Dermis microvascular lymphatic vessel endothelial cell (primary cell): ENCODE results near the gene TDRD3. TPM values are rescaled to one million over a fixed set of nuclear protein-coding genes. Genes with fewer than 3 reads are reported as not detected.

ENCODE experiments used
- DNase-seq, 2 donors: peaks; one replicate each; pipeline versions ENCODE4 v3.0.0 to v3.0.0-alpha.2; 2010; ENCODE audit warnings: low read depth in 2 of 2
- total RNA-seq: library from RNA; depleted of rRNA; stranded (reverse); fragments of >200 nt; gene quantifications from 2 replicates; pipeline ENCODE4 v1.2.1, GENCODE V29; 2014

TDRD3 gene
- total RNA-seq, 1 donor from 2014 or later = 8.1 TPM

DNA sequence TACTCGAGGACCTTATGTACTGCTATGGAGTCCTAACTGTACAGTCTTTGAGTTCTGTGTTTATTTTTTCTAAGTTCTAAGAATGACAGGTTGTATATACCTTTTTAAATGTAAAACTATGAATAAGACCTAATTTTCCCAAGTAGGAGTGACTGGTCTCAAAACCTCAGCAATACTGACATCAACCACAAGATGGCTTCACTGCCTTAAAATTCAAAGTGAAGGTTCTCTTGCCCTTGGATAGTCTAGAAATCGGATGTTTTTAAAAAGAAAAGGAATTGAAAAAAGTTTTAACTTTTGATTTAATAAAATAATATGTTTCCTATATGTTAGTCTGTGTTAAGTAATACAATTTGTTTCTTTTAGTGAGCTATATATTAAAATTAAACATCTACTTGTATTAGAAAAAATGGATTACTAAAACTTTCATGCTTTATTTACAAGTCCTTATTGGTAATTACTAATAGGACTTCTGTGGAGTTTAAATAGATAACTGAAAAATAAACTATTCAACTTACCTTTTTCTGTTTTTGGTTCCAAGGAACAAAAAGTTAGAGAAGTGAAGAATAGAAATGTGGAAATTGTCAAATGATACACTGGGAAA, 52.0 kb downstream of the TDRD3 start:
- peak; percentile 38 to 52 for DNase-seq

DNA sequence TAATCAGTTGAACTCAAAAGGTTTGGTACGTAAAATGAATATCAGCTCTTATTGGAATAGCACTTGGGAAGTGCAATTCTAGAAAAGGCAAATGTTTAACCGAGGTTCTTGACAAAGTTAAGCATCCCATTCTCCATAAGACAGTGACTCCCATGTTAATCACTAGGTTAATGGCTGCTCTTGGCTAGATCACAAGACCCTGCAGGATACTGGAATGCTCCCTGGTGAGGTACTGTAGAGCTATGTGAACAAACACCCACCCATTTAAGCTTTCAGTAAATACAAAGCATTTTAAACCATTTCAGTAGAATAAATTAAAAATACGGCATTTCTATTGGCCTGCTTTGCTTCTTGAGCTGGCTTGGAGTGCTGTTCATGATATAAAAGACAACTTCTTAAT, 56.5 kb downstream of the TDRD3 start:
- no peak for DNase-seq

DNA sequence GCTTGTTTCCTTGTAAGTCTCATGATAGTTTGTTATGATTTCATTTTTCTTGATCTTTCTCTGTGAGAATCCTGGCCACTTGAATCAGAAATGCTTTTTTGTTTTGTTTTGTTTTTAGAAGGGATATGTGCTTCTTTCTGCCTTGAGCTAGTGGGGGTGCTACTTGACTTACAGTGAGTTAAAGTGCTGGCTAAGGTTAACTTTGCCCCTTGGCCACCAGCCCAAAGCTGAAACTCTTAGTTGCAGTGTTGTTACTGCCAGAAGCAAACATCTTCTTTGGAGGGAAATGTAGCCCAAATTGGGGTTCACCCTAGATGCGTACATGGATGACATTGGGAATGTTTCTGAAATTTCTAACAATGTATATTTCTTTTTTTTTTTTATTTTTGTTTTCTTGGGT, 57.4 kb downstream of the TDRD3 start:
- DNase-seq = no peak

GRCh38 chr13:60463787-60464186, 66.8 kb downstream of the TDRD3 start:
- DNase-seq = peak in 1 of 2 donors; percentile 1

DNA sequence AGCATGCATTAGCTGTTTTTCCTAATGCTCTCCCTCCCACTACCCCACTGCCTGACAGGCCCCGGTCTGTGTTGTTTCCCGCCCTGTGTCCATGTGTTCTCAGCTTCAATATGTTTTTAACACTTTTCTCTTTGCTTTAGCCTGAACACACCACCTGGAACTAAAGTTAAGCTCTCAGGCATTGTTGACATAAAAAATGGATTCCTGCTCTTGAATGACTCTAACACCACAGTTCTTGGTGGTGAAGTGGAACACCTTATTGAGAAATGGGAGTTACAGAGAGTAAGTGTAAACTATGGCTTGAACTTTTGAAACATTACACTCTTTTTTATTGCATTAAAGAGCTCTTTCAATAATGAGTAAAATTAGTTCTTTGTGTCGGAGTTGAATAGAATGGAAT, 70.1 kb downstream of the TDRD3 start:
- no peak for DNase-seq

GRCh38 chr13:60479273-60479672, 82.3 kb downstream of the TDRD3 start:
- DNase-seq = no peak

DNA sequence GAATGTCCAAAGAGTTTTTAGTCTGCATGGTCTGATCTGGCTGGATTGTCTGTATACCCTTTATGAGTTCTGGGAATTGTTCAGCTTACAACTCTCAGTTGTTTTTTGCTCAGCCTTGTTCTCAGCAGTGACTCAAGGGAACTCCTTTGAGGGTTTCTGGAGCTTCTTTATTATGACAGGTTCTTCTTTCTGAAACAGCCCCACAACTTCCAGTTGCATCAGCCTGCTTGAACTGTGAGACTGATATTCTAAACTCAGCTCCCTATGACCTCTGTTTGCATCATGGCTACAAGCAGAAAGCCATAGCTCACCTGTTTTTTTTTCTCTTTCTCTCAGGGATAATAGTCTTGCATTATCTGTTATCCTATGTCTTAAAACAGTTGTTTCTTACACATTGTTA, 85.0 kb downstream of the TDRD3 start:
- DNase-seq = no peak

- no peak for DNase-seq
These were observed 87.8 kb downstream of the TDRD3 start for GRCh38 chr13:60484865-60485264.

- no peak for DNase-seq
These were observed 94.5 kb downstream of the TDRD3 start for GRCh38 chr13:60491531-60491930.

GRCh38 chr13:60492187-60492586, 95.2 kb downstream of the TDRD3 start:
- DNase-seq = no peak

DNA sequence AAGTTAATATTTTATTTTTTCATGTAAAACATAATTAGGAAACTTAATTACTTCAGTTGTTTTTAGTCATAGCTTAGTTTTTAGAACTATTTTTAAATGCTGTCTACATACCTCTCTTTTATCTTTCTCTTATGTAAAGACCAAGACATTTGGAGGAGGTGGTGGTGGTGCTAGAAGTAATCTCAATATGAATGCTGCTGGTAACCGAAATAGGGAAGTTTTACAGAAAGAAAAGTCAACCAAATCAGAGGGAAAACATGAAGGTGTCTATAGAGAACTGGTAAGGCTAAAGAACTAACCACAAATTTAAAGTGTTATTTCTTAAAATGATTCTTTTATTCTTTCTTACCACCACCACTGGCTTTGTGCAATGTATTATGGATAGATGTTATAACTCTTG, 97.3 kb downstream of the TDRD3 start:
- no peak for DNase-seq

DNA sequence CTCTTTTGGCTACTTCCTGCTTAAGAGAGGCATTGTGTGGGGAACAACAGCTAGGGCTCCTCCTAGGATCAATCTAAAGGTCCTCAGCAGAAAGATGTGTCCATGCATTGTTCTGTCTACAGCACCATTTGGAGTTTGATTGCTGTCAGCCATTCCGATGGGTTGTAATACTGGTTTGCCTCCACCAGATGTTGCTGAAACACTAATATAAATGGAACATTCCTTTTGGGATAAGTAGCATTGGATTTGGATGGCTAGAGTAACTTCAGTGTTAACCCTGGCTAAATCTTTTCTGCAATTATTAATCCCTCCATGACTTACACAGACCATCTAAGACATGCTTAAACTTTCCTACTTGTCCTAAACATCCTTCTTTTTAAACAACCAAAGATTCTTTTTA, 104.2 kb downstream of the TDRD3 start:
- DNase-seq = no peak

DNA sequence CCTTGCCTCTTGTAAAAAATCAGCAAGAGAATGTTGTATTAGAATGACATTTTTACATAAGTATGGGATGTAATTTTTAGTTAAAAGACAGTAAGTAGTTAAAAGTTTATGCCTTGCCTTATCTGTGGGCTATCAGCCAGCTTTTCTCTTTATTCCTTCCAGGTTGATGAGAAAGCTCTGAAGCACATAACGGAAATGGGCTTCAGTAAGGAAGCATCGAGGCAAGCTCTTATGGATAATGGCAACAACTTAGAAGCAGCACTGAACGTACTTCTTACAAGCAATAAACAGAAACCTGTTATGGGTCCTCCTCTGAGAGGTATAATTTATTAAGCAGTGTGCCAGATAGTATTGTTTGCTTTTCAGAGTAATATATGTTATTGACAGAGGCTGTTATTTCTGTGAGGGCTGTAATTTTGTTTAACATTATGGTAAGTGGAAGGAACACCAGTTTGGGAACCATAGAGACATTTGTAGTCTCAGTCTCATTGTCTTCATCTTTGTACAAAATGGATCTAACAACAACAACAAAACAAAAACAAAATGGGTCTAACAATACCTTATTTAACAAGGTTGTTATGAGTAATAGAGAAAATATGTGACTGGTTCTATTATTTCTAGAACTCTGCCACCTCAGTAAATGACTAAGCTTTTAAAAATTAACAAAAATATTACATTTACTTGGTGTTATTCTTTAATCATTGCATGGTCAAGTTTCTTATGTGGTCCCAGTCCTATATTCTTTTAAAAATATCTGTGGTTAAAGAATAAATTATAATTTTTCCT, 112.8 kb downstream of the TDRD3 start:
- DNase-seq = peak in 1 of 2 donors; percentile 58

- no peak for DNase-seq
These were observed 114.6 kb downstream of the TDRD3 start for GRCh38 chr13:60511637-60512036.

DNA sequence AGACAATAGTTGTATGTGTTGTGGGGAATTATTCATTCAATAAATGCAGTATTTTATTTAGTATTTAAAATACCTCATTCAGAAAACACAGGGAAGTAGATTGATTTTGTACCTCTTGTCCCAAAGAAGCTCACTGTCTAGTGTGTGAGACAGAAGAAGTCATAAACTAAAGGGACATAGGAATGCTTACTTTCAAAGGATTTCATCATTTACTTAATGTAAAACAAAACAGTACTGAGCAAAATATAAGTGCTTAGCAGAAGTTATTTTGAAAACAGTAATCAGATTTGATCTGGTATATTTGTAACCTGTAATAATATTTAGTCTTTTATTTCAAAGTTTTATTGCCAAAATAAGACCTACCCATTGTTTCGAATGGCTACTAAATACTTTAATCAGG, 117.9 kb downstream of the TDRD3 start:
- no peak for DNase-seq

- DNase-seq = no peak
These were observed 122.5 kb downstream of the TDRD3 start for GRCh38 chr13:60519496-60519895.

- DNase-seq = no peak
These were observed 124.0 kb downstream of the TDRD3 start for GRCh38 chr13:60520902-60521569.

GRCh38 chr13:60538566-60538965, 141.5 kb downstream of the TDRD3 start:
- DNase-seq = no peak

DNA sequence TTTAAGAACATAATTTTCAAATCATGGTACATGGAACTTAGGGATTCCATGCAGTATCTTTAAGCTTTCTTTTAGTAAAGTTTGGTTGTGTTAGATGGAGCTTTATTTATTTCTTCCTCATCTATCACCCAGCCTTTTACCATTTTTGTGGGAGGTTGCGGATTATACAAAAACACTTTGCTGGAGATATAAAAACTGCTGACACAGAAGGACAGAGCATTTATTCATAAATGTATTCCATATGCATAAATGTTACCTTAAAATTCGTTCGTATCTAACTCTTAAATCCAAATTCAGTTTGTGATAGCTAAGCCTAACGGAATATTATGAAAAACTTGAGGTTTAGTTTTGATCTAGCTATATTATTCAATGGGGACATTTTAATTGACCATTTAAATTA, 143.3 kb downstream of the TDRD3 start:
- no peak for DNase-seq

- DNase-seq = no peak
These were observed 165.2 kb downstream of the TDRD3 start for GRCh38 chr13:60562096-60562780.

DNA sequence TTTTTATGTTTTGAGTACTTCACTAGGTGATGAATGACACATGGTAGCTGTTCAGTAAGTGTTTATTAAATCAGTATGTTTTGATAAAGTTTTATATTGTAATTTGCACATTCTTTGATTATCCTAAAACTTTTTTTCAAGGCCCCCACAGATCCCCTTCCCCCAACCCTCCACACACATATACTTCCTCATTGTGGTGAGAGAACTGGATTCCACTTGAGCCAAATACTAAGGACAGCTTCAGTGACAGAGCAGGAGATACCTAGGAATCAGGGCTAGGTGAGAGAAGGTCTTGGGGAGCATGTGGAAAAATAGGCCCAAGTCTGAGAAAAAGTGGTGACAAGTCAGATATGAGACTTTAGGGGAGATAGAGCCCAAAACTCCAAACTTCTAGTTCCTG, 174.6 kb downstream of the TDRD3 start:
- no peak for DNase-seq
